ENCODE data around the gene CDH24.

Gene CDH24

DNA sequence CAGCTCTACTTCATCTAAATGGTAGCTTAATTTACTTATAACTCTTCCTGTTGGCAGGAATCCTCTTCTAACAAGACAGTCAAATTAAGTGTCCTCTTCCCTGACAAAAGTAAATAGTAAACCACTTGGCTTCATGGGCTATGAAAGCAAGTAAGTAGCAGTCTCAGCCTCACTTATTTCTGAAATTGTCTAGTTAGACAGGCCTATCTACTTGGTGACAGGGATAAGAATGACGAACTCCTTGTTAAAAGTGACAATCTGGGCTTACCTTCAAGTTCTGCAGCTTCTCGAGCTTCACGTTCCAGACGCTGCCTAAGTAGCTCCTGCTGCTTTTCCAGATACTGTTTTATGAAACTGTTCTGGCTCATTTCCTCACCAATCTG is 32.9 kb upstream of the CDH24 start:
- no peak for DNase-seq

GRCh38 chr14:23089498-23090253 is 32.4 kb upstream of the CDH24 start:
- DNase-seq = no peak

- DNase-seq = no peak
Observed at GRCh38 chr14:23086565-23086964, 29.2 kb upstream of the CDH24 start.

- DNase-seq = no peak
Observed at GRCh38 chr14:23085458-23085857, 28.1 kb upstream of the CDH24 start.

- no peak for DNase-seq
Observed at GRCh38 chr14:23080474-23080873, 23.2 kb upstream of the CDH24 start.

DNA sequence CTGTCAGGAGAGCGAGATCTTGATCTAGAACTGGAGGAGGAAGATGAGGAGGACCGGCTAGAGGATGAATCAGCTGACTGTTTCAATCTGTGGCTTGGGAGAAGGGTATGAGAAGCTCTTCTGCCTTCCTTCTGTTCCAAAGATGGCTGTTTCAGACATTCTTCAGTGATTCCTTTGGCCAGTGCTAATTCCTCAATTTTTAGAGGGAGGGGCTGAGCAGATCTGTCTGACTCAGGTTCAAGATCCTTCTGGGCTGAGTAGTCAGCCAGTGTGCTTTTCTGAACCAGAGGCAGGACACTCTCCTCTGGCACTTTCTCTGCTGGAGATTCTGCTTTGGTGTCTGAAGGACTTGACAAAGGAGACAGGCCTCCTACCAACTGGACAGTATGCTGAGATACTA is 22.4 kb upstream of the CDH24 start:
- no peak for DNase-seq

- DNase-seq = no peak
Observed at GRCh38 chr14:23078692-23079116, 21.4 kb upstream of the CDH24 start.

GRCh38 chr14:23077962-23078361 is 20.6 kb upstream of the CDH24 start:
- no peak for DNase-seq

DNA sequence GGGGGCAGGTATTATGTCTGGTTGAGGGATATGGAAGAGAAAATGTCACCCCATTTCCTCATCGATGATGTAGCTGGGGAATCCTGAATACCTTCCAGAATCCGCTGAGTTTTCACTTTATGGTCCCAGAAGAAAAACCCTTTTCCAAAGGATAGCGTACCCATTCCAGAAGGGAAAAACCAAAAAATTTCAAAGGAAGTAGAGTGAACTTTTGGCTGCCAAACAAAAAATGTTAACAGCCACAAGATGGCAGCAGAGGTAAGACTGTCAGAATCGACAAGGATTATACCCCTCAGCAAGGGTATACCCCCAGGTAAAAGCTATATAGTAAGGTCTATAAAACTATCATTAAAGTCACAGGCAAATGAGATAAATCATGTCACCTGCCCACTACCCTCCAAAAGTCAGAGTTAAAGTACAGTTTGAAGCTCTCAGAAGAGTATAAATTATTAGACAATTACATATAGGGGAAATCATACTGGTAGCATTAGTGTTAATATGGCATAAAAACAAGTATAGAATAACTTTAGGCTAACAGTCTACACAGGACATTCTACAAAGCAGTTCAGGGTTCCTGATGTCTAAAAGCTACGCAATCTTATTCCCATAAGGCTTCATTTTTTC is 19.6 kb upstream of the CDH24 start:
- no peak for DNase-seq

DNA sequence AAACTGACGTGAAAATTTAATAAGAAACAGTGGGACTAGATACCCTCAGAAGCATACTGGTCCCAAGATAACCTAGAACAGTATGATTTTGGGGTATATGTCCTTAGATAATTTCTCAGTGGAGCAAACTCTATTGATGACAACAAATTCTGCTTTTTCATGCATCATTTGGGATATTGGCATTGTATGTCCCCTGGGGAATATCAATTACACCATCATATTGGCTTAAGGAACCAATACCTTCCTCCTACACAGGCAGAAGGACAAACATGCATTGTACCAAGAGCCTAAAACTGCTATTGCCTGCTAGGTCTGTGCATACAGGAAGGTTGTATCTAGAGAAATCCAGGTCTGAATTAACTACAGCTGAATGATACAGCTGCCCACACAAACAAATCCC is 17.6 kb upstream of the CDH24 start:
- DNase-seq = no peak

- DNase-seq = no peak
Observed at GRCh38 chr14:23071921-23072539, 14.7 kb upstream of the CDH24 start.

GRCh38 chr14:23071244-23071920 is 14.1 kb upstream of the CDH24 start:
- DNase-seq = no peak

- DNase-seq = no peak
Observed at GRCh38 chr14:23070262-23071129, 13.2 kb upstream of the CDH24 start.

- DNase-seq = no peak
Observed at GRCh38 chr14:23069413-23069806, 12.1 kb upstream of the CDH24 start.

DNA sequence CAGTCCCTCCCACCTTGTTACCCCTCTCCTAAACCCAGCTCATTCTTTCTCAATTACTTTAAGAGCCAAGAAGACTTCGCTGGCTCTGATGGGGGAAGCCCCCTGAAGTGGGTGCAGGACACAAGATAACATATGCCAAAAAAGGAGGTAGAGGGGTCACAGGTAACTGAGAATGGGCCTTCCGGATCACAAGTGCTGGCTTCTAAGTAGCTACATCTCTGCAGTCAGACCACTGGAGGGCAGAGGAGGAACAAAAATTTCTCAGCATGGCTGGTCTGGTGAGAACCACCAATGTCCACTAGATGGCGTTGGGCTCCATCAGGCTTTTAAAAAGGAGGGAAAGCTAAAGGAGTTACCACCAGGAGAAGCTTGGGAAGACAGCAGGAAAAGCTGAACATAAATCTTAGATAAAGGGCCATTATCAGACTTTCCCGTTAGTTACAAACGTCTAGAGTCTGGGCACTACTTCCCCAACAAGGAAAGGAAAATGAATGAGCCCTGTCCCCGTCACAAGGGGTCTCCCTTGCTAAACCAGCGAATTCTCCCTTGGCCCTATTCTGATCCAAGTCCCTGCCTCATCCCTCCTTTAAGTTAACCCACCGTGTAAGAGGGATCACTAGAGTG is 11.6 kb upstream of the CDH24 start:
- no peak for DNase-seq

GRCh38 chr14:23067847-23068788 is 10.8 kb upstream of the CDH24 start:
- no peak for DNase-seq

GRCh38 chr14:23066855-23067744 is 9.8 kb upstream of the CDH24 start:
- DNase-seq = no peak

DNA sequence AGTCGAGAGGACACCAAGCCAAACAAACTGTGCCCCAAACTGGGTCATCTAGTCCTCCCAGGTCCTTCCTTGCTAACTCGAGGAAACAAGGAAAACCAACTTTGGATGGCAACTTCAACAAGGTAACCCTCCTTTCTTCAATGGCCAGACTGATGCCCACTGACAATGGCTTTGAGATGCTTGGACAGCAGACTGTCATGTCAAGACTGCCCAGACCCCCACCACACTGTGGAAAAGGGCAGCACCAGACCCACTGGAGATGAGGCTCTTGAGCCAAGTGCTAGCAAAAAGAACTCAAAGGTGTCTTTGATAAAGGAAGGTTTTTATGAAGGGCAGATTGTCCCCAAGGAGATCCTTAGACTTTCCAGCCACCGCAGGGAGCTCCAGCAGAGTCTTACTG is 9.0 kb upstream of the CDH24 start:
- DNase-seq = no peak

- no peak for DNase-seq
Observed at GRCh38 chr14:23063601-23064000, 6.3 kb upstream of the CDH24 start.

DNA sequence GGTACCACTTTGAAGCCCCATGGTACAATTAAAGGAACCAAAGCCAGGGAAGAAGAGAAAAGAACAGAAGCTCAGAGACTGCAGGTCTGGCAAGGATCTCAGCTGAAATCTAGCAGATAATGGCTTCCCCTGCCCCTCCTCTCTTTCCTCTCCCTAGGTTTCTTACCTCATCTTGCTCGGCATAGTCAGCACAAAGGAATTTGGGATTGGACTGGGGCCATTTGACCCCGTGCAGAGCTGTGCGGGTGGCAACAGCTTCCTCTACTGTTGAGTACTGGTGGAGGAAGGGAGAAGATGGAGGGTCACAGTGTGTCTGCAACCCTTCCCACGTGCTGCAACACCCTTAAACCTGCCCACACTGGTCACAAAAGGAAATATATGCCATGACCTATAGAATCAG is 4.7 kb upstream of the CDH24 start:
- DNase-seq = no peak

Measured in NCI-H1092 treated with DMSO at 0.1 percent for 48 hours (cell line).